Measurements from ENCODE around the gene CCDC88B.

CCDC88B gene

DNA sequence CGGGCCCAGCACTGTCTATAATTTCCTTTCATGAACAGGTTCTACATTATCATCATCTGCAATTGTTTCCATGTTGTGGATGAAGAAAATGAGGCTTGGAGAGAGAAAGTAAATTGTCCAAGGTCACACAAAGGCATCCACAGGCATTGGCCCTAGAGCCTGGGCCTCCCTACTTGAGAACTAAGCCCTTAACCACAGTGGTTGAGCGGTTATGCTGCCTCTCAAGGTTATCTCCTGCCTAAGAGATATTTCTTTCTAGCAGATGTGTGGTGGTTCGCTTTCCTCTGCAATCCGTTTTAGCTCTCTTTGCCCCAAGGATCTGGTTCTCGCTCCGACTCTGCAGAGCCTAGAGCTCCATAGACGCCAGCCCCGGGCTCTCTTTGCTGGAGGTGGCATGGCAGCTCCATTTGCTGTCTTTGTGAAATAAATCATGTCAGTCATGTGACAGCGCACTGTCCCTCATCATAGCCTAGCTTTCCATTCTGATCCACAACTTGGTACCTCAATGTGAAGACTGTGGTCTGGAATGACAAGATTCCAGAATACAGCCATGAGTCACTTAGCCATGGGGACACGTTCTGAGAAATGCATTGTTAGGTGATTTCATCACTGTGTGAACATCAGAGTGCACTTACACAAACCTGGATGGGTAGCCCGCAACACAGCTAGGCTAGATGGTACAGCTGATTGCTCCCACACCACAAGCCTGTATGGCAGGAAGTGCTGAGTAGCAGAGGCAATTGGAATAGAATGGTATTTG is 46.1 kb downstream of the CCDC88B start:
- no peak for DNase-seq

GRCh38 chr11:64387916-64388315 is 47.9 kb downstream of the CCDC88B start:
- no peak for DNase-seq

DNA sequence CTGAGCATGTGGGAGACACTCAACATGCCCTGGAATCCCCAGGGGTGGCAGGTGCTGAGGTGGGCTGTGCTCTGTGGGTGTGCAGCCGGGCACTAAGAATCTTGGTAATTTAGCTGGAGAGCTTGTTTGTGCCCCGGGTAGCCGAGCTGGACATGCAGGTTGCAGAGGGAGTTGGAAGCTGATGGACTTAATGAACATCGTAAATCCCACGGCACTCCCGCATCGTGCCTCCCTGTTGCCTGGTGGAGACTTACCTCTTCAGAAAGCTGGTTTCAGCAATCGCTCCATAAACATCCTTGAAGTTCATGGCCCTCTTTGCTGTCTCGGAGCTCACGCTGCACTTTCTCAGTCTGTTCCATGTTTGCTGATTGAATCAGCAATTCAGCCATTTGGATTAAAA is 48.9 kb downstream of the CCDC88B start:
- no peak for DNase-seq

GRCh38 chr11:64389851-64390250 is 49.8 kb downstream of the CCDC88B start:
- DNase-seq, result no peak

GRCh38 chr11:64390558-64390957 is 50.6 kb downstream of the CCDC88B start:
- no peak for DNase-seq

DNA sequence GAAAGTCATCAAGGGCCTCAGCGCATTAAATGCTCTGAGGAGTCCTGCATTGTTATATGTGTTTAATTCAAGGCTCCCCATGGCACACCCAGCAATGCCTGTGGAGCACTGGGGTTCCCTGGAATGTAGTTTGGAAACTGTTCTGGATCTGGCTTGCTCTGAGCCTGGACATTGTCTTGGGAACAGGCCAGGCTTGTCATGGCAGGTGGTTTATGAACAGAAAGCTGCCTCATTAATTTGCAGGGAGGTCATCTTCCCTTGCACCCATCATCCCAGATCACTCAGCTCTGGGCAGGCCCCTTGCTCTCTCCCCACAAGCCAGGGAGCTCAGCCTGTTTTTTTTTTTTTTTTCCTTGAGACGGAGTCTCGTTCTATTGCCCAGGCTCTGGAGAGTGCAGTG is 51.8 kb downstream of the CCDC88B start:
- DNase-seq, result no peak

GRCh38 chr11:64395545-64396078 is 55.6 kb downstream of the CCDC88B start:
- DNase-seq, result no peak

DNA sequence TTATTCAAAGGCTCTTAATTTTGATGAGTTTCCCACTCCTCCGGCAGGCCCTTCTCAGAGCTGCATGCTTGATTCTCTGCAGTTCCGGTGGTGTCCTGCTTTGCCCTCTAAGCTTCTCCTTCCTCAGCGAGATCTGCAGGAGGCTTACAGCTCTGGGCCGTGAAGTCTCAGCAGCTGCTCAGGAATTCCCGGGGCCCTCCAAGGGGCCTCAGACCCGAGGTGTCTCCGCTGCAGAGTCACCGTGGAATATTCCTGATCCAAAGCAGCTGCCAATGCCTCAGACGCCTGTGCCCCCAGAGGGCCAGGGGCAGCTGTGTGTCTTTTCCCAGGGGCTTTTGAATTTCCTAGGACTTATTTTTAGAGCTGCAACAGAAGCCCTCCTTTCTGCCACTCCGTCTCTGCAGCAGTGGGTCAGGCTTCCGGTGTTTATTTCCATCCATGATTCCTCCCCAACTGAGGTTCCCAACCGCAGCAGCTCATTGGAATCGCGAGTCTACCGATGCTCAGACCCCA is 56.1 kb downstream of the CCDC88B start:
- no peak for DNase-seq

GRCh38 chr11:64400102-64400501 is 60.1 kb downstream of the CCDC88B start:
- DNase-seq, result no peak

DNA sequence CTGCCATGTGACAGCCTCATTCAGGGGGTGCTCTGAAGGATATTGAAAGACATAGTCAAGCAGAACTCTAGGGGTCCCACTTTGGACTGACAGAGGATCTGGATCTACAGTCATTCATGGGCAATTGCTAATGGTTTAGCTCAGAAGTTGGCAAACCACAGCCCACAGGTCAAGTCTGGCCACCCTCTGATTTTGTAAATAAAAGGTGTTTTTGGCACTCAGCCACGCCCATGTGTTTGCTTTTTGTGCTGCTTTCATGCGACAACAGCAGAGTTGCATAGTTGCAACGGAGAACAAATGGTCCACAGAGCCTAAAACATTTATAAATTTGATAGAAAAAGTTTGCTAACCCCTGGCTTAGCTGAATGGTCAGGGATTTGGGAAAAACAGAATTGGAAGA is 60.7 kb downstream of the CCDC88B start:
- DNase-seq, result no peak

DNA sequence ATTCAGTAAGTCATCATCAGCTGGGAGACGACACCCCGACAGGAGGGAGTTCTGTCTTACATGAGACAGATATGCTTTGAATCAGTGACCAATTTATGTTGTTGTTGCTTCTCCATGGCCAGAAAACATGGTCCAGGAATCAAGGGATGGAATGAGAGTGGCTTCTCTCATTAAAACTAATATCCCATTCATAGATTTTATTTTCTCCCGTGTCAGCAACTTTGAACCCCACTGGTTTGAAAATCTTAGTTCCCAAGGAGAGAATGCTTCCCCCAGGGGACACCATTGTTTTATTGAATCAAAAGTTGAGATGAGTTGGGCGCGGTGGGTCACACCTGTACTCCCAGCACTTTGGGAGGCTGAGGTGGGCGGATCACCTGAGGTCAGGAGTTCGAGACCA is 61.8 kb downstream of the CCDC88B start:
- no peak for DNase-seq

GRCh38 chr11:64403106-64403505 is 63.1 kb downstream of the CCDC88B start:
- DNase-seq, result no peak

DNA sequence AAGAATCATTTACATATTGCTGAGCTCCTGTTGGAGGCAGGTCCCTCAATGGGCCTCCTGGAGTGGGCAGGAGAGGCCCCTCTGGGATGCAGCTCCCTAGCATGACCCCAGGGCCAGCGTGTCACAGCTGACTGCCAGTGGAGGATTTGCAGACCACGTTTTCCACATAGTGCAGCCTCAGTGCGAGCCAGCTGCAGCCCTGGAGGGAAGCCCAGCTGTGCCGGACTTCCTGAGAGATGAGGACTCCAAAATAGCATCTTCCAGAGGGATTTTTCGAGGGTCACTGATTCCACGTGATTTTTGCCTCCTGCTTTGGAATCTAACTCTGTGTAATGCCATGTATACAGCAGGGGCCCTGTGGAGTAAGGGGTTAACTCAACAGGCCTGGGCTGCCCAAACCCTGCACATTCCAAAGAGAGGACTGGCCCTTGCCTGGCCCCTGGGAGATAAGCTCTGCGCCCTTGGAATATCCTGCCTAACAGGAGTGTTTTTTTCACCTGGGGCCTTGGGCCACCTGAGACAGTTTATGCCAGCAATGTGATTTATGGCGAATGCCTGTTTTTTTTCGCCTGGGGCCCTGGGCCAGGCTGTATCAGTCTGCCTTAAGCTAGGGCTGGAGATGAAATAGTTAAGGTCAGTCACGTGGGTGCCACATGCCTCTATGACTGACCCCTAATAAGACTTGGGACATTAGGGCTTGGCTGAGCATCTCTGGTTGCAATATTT is 66.4 kb downstream of the CCDC88B start:
- DNase-seq, result no peak
